Endodermal cell (in vitro differentiated cells): ENCODE results near the gene RNF123. TPM values are rescaled to one million over a fixed set of nuclear protein-coding genes. Genes with fewer than 3 reads are reported as not detected.

Source experiments
- DNase-seq: peaks from one replicate; pipeline ENCODE4 v3.0.0-alpha.2; 2017
- H3K27ac ChIP-seq: 2 replicates; pipeline ENCODE4 v1.5.1; 2013; ENCODE audit warnings: mild to moderate bottlenecking, low read depth, low read length, moderate library complexity
- H3K27me3 ChIP-seq: 2 replicates; pipeline ENCODE4 v1.6.1; 2013; ENCODE audit warnings: mild to moderate bottlenecking, low read length, moderate library complexity; ENCODE audit not compliant: insufficient read depth, control insufficient read depth, poor library complexity, severe bottlenecking
- H3K36me3 ChIP-seq: 2 replicates; pipeline ENCODE4 v1.7.0; 2013; ENCODE audit warnings: mild to moderate bottlenecking, low read length, moderate library complexity; ENCODE audit not compliant: control insufficient read depth, insufficient read depth
- H3K4me1 ChIP-seq: one replicate; pipeline ENCODE4 v1.7.0; 2013; ENCODE audit warnings: low read length; ENCODE audit not compliant: control insufficient read depth, insufficient read depth
- H3K4me3 ChIP-seq: 2 replicates; pipeline ENCODE4 v1.5.1; 2013; ENCODE audit warnings: mild to moderate bottlenecking, low read length, moderate library complexity
- H3K9ac ChIP-seq: 2 replicates; pipeline ENCODE4 v1.6.1; 2013; ENCODE audit warnings: mild to moderate bottlenecking, low read length, moderate library complexity; ENCODE audit not compliant: poor library complexity, severe bottlenecking; ENCODE audit errors: extremely low read depth
- H3K9me3 ChIP-seq: 2 replicates; pipeline ENCODE4 v1.6.1; 2013; ENCODE audit warnings: mild to moderate bottlenecking, low read length, moderate library complexity; ENCODE audit not compliant: control insufficient read depth
- H3K27ac Mint-ChIP-seq: 2 replicates; pipeline ENCODE4 v1.8.0; 2020; ENCODE audit warnings: mixed read lengths
- H3K27me3 Mint-ChIP-seq: 2 replicates; pipeline ENCODE4 v1.8.0; 2021; ENCODE audit warnings: mild to moderate bottlenecking, mixed read lengths; ENCODE audit not compliant: insufficient read depth
- H3K36me3 Mint-ChIP-seq: 2 replicates; pipeline ENCODE4 v1.8.0; 2020; ENCODE audit warnings: low read depth, mixed read lengths
- H3K4me1 Mint-ChIP-seq: 2 replicates; pipeline ENCODE4 v1.8.0; 2020; ENCODE audit warnings: mixed read lengths
- H3K4me3 Mint-ChIP-seq: 2 replicates; pipeline ENCODE4 v1.8.0; 2020; ENCODE audit warnings: mild to moderate bottlenecking, moderate library complexity, mixed read lengths
- H3K9me3 Mint-ChIP-seq: 2 replicates; pipeline ENCODE4 v1.8.0; 2020; ENCODE audit warnings: mild to moderate bottlenecking, mixed read lengths
- WGBS, 2 experiments: methylation state at CpG; one replicate each; pipeline versions ENCODE4 v1.1.5 to v1.1.7; 2013; ENCODE audit warnings: missing lambda C conversion rate in 2 of 2, mixed read lengths in 1 of 2; ENCODE audit not compliant: insufficient coverage in 1 of 2, insufficient read length in 1 of 2; 5-methylcytosine and 5-hydroxymethylcytosine counted together
- total RNA-seq, 2 donors: library from RNA; stranded (reverse); fragmentation: NEBNext Ultra II Directional in 1 of 2; extraction: Animal tissue kit (Norgen Biotek cat#: 25700) in 1 of 2; gene quantifications; 2 replicates in 1 of 2; 3 replicates in 1 of 2; pipeline ENCODE4 v1.2.1, GENCODE V29; 2021
- TF ChIP-seq, protein P1 (sequence below): fragments of 200-600 bp; sonication (generic); conservative IDR thresholded peaks from 2 replicates; pipeline ENCODE4 v1.5.0; 2021; ENCODE audit warnings: antibody characterized with exemption, mild to moderate bottlenecking

Gene RNF123
- total RNA-seq, 2 donors from 2014 or later = 47.3 to 47.6 TPM

GRCh38 chr3:49724586-49724985, 35.2 kb downstream of the RNF123 start:
- Histone ChIP-seq H3K9me3 (no peaks in the 10 kb centered on the region), H3K4me1 (peaks cover 7% of the 10 kb centered on the region), H3K9ac (peak overlapping the region; percentile 98), H3K27me3 (no peaks in the 10 kb centered on the region), H3K27ac (peak overlapping the region; percentile 86), H3K4me3 (peak overlapping the region; percentile 80), H3K36me3 (peaks cover 63% of the 10 kb centered on the region)
- Mint-ChIP-seq H3K4me3 (peak overlapping the region; percentile 87), H3K9me3 (no peaks in the 10 kb centered on the region), H3K36me3 (peaks cover 39% of the 10 kb centered on the region), H3K27ac (peak overlapping the region; percentile 99), H3K4me1 (peaks cover 4% of the 10 kb centered on the region), H3K27me3 (no peaks in the 10 kb centered on the region)
- TF ChIP-seq, protein P1, sequence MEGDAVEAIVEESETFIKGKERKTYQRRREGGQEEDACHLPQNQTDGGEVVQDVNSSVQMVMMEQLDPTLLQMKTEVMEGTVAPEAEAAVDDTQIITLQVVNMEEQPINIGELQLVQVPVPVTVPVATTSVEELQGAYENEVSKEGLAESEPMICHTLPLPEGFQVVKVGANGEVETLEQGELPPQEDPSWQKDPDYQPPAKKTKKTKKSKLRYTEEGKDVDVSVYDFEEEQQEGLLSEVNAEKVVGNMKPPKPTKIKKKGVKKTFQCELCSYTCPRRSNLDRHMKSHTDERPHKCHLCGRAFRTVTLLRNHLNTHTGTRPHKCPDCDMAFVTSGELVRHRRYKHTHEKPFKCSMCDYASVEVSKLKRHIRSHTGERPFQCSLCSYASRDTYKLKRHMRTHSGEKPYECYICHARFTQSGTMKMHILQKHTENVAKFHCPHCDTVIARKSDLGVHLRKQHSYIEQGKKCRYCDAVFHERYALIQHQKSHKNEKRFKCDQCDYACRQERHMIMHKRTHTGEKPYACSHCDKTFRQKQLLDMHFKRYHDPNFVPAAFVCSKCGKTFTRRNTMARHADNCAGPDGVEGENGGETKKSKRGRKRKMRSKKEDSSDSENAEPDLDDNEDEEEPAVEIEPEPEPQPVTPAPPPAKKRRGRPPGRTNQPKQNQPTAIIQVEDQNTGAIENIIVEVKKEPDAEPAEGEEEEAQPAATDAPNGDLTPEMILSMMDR = no peak
- DNase-seq = peak; percentile 59
- 51 to 83% methylated on average over 5 to 6 of the region's 6 CpGs for WGBS, 2 experiments

DNA sequence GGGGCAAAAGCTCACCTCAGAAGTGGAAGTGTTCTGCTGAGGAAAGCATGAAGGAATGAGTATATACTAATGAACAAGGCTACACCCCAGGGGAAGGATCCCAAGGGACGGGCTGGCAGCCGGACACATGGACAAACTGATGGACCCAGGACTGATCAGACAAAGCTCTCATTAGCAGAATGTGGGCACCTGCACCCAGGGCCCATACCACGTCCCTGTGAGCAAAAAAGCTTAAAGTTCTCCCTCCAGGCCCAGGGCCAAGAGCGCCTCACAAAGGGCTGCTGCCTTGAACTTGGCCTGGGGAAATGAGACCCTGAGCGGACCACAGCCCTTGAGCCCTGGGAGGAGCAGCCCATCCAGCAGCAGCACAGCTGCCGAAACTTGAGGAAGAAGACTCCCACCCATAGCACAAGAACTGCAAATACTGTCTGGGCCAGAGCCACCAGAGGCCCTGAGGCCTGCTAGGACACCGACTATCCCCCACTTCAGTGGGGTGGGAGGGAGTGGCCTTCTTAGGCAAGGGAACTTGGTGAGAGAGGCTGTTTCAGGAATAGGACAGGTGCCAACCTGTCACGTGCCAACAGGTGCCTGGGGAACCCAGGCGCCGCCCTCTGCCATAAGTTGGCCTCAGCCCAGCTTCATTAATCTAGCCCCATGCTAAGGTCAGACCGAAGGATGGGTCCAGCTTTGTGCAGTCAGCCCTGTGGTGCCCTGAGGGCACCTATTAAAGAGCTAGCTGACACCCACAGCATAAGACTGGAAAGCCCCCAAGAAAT, 36.7 kb downstream of the RNF123 start:
- TF ChIP-seq, protein P1 = no peak
- Histone ChIP-seq H3K27me3 (no peaks in the 10 kb centered on the region), H3K4me1 (peaks cover 7% of the 10 kb centered on the region), H3K4me3 (no peak overlapping the region), H3K27ac (no peak overlapping the region), H3K9ac (no peak overlapping the region), H3K36me3 (peaks cover 64% of the 10 kb centered on the region), H3K9me3 (no peaks in the 10 kb centered on the region)
- H3K27me3 Mint-ChIP-seq = no peaks in the 10 kb centered on the region
- no peak for DNase-seq
- H3K4me1 Mint-ChIP-seq = peaks cover 3% of the 10 kb centered on the region
- H3K9me3 Mint-ChIP-seq = no peaks in the 10 kb centered on the region
- no peak overlapping the region for H3K27ac Mint-ChIP-seq
- peaks cover 39% of the 10 kb centered on the region for H3K36me3 Mint-ChIP-seq
- 94 to 97% methylated on average over 7 to 11 of the region's 11 CpGs for WGBS, 2 experiments
- H3K4me3 Mint-ChIP-seq = no peak overlapping the region

DNA sequence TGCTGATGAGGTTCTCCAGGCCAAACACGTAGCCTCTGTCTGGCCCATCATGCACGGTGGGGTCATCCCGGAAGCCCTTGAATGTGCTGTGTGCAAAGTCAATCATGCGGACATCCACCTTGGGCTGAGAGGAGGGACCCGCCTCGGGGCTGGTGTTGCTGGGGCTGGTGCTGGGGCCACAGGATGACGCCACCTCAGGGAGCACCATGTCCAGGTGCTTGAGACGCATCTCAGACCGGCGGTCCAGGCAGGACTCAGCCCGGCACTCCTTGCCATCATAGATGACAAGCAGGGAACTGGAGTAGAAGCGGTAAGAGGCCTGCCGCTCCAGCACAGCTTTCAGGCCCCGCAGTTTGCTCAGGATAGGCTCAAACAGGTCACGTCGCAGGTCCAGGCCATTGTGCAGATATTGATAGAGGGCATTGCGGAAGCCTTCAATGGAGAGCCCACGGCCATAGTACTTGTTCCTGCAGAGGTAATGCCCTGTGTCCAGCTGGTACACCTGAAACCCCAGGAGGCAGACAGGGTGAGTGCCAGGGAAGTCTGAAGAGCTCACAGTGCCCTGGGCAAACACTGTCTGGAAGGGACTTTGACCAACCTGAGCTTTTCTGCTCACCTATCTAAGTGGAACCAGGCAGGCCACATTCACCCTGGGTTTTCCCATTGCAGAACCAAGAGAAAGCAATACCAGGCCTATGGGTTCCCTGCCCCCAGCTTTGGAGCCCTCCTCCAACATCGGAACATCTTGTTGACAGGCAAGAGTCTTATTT, 38.0 kb downstream of the RNF123 start:
- Mint-ChIP-seq H3K27ac (no peak overlapping the region), H3K4me1 (peaks cover 3% of the 10 kb centered on the region), H3K9me3 (no peaks in the 10 kb centered on the region), H3K4me3 (no peak overlapping the region), H3K36me3 (peaks cover 43% of the 10 kb centered on the region), H3K27me3 (no peaks in the 10 kb centered on the region)
- no peak for DNase-seq
- H3K4me1 ChIP-seq = peaks cover 7% of the 10 kb centered on the region
- no peak overlapping the region for H3K27ac ChIP-seq
- peaks cover 64% of the 10 kb centered on the region for H3K36me3 ChIP-seq
- no peak overlapping the region for H3K4me3 ChIP-seq
- H3K27me3 ChIP-seq = no peaks in the 10 kb centered on the region
- H3K9ac ChIP-seq = no peak overlapping the region
- H3K9me3 ChIP-seq = no peaks in the 10 kb centered on the region
- TF ChIP-seq, protein P1 = no peak
- WGBS, 2 experiments = 95 to 97% methylated on average over 19 of the region's 19 CpGs
